Measurements from ENCODE around the gene GALNT1. TPM values are rescaled to one million over a fixed set of nuclear protein-coding genes. Genes with fewer than 3 reads are reported as not detected.

Gene GALNT1
- total and polyA plus RNA-seq, 2 experiments from 2014 or later: 47.4 to 110 TPM

DNA sequence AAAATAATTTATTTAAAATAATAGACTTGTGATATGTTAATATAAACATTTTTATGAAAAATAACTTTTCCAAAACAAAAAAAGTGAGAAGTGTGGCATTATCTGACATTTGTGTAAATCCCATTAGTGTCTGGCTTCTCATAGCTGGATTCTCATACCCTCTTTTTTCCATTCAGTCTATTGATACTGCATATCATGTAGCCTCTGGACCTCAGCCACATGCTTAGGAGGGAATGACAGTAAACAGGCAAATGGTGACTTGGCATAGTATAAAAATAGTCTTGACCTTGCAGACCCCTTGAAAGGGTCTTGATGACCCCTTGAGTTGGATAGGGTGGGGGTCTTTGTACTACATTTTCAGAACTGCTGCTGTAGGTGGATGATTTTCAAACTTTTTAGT, 29.2 kb downstream of the GALNT1 start:
- Histone ChIP-seq H3K4me1 (ENCODE audit: low read depth) (peaks cover 43% of the 10 kb centered on the region), H3K27me3 (no peaks in the 10 kb centered on the region), H3K4me3 (no peak overlapping the region), H3K27ac (peak overlapping the region; percentile 25), H3K36me3 (no peaks in the 10 kb centered on the region), H3K9me3 (ENCODE audit: low read depth) (no peaks in the 10 kb centered on the region)
- TF ChIP-seq, protein P1, sequence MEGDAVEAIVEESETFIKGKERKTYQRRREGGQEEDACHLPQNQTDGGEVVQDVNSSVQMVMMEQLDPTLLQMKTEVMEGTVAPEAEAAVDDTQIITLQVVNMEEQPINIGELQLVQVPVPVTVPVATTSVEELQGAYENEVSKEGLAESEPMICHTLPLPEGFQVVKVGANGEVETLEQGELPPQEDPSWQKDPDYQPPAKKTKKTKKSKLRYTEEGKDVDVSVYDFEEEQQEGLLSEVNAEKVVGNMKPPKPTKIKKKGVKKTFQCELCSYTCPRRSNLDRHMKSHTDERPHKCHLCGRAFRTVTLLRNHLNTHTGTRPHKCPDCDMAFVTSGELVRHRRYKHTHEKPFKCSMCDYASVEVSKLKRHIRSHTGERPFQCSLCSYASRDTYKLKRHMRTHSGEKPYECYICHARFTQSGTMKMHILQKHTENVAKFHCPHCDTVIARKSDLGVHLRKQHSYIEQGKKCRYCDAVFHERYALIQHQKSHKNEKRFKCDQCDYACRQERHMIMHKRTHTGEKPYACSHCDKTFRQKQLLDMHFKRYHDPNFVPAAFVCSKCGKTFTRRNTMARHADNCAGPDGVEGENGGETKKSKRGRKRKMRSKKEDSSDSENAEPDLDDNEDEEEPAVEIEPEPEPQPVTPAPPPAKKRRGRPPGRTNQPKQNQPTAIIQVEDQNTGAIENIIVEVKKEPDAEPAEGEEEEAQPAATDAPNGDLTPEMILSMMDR (IDR thresholded peaks at IDR 0.05; ENCODE audit: low read depth, low read length): no peak
- peak in 1 of 2 donors; percentile 38 for DNase-seq (ENCODE audit: low read depth in 1 of 2, low spot score in 1 of 2)

DNA sequence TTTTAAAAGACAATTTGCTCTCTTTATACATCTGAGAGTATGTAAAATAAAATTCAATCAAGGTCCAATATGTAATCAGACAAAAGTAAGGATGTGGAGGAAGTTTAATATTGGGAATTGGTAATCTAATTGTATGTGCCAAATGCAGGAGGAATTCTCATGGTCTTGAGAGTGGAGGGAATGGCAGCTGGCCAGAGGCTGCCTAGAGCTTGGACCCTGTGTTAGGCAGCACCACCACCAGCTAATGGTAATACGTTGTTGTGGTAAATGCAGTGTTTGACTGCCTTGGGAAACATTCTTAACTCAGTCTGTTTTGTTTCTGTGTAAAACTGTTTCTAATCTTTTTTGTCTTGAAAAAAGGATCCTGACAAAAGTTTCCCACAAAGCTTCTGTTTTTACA, 30.0 kb downstream of the GALNT1 start:
- H3K4me3 ChIP-seq: no peak overlapping the region
- no peaks in the 10 kb centered on the region for H3K27me3 ChIP-seq
- no peaks in the 10 kb centered on the region for H3K36me3 ChIP-seq
- no peak overlapping the region for H3K27ac ChIP-seq
- H3K4me1 ChIP-seq (ENCODE audit: low read depth): peaks cover 46% of the 10 kb centered on the region
- peak in 1 of 2 donors; percentile 16 for DNase-seq (ENCODE audit: low read depth in 1 of 2, low spot score in 1 of 2)
- no peaks in the 10 kb centered on the region for H3K9me3 ChIP-seq (ENCODE audit: low read depth)
- TF ChIP-seq, protein P1 (IDR thresholded peaks at IDR 0.05; ENCODE audit: low read depth, low read length): no peak

DNA sequence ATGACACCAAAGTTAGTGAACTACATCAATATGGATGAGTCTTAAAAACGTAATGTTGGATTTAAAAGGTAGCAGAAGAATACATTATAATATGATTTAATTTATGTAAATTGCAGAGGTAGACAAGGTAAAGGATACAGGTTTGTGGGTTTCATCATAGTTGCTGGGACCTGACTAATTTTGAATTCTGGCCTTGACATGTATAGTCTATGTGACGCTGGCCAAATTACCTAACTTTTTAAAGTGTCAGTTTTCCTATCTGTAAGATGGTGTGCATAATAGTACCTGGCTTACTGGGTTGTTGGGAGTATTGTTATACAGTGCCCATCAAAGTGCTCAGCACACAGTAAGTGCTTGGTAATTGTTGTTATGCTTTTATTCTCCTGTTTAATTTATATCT, 34.5 kb downstream of the GALNT1 start:
- Histone ChIP-seq H3K4me1 (ENCODE audit: low read depth) (peaks cover 56% of the 10 kb centered on the region), H3K27me3 (no peaks in the 10 kb centered on the region), H3K9me3 (ENCODE audit: low read depth) (no peaks in the 10 kb centered on the region), H3K4me3 (no peak overlapping the region), H3K27ac (peak overlapping the region; percentile 76), H3K36me3 (no peaks in the 10 kb centered on the region)
- no peak for DNase-seq (ENCODE audit: low read depth in 1 of 2, low spot score in 1 of 2)
- TF ChIP-seq, protein P1 (IDR thresholded peaks at IDR 0.05; ENCODE audit: low read depth, low read length): no peak

DNA sequence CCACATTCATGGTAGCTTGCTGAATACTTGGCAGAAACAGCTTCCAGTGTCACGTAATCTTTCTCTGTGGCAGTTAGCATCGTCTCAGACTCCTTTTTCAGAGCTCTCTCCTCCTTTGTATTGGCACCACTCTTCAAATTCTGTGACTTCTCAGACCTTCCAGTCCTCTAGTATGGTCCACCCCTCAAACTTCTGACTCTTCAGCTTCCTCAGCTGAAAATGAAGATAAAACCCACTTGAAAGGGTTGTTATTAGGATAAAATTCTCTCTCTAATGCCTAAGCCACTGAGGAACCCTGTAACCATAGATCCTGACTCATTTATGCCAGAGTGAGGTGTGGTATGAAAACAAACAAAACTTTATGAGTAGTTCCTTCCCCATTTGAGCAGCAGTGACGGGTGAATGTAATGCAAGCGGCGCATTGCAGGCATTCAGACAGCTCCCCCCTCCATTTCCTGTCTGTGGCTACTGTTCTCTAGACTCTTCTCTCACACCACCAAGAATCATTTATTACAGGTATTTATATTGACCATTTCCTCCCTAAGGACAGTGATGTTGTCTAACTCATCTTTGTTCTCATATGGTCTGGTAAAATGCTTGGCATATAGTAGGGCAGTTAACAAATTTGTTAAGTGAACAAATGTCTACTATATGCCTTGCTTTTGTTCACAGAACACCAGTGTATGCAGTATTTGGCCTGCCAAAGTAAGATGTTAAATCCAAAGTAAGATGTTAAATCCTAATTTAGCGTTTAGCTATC, 35.3 kb downstream of the GALNT1 start:
- peak overlapping the region; percentile 76 for H3K27ac ChIP-seq
- no peak overlapping the region for H3K4me3 ChIP-seq
- H3K9me3 ChIP-seq (ENCODE audit: low read depth): no peaks in the 10 kb centered on the region

DNA sequence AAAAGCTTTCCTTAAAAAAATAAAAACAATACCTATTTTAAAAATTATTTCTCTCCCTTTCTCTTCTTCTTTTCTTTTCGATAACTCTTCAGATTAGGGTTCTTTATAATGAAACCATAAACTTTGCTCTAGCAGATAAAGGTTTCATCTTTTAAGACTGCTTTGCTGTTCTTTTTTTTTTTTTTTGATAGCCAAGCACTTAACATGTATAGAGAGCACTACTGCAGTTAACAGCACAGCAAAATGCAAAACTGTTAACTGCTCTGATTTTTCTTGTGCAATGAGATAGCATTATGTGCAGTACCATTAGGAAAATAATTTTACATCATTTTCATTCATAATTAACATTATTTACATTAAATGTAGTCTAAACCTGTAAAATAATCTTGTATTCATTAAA, 36.3 kb downstream of the GALNT1 start:
- H3K27ac ChIP-seq: no peak overlapping the region
- TF ChIP-seq, protein P1 (IDR thresholded peaks at IDR 0.05; ENCODE audit: low read depth, low read length): no peak

More for the DNA sequence above, 35.3 kb downstream of the GALNT1 start:
- Histone ChIP-seq H3K36me3 (no peaks in the 10 kb centered on the region), H3K27me3 (no peaks in the 10 kb centered on the region), H3K4me1 (ENCODE audit: low read depth) (peaks cover 49% of the 10 kb centered on the region)
- peak in 1 of 2 donors; percentile 77 for DNase-seq (ENCODE audit: low read depth in 1 of 2, low spot score in 1 of 2)
- TF ChIP-seq, protein P1 (IDR thresholded peaks at IDR 0.05; ENCODE audit: low read depth, low read length): no peak

More for the DNA sequence above, 36.3 kb downstream of the GALNT1 start:
- H3K36me3 ChIP-seq: no peaks in the 10 kb centered on the region
- no peak overlapping the region for H3K4me3 ChIP-seq
- DNase-seq (ENCODE audit: low read depth in 1 of 2, low spot score in 1 of 2): no peak
- H3K9me3 ChIP-seq (ENCODE audit: low read depth): no peaks in the 10 kb centered on the region
- peaks cover 46% of the 10 kb centered on the region for H3K4me1 ChIP-seq (ENCODE audit: low read depth)
- H3K27me3 ChIP-seq: no peaks in the 10 kb centered on the region

Data from cardiac muscle cell (in vitro differentiated cells and primary cell).